Activated T-cell treated with anti-CD3 and anti-CD28 coated beads for 1 hour (primary cell): Measurements from ENCODE around the gene INPP5F.
"Not testable (repeated sequence)": the region's sequence is repeated elsewhere in the genome, so short reads cannot be mapped to it uniquely, and the experiment has no call there.

Experiments
- DNase-seq: peaks from one replicate; pipeline ENCODE4 v3.0.0-alpha.2; 2020; ENCODE audit warnings: low read depth

The INPP5F gene

DNA sequence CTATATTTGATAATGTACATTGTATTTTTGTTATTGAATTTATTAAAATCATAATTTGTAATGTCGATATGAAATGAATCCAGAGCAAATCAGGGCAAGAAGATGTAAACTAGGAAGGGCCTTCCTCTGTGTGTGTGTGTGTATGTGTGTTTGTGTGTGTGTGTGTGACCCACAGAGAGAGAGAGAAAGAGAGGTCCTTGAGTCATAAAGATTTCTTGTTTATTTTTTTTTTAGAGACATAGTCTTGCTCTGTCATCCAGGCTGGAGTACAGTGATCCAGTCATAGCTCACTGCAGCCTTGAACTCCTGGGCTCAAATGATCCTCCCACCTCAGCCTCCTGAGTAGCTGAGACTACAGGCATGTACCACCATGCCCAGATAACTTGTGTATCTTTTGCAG lies 50.7 kb downstream of the INPP5F start:
- DNase-seq = no peak

DNA sequence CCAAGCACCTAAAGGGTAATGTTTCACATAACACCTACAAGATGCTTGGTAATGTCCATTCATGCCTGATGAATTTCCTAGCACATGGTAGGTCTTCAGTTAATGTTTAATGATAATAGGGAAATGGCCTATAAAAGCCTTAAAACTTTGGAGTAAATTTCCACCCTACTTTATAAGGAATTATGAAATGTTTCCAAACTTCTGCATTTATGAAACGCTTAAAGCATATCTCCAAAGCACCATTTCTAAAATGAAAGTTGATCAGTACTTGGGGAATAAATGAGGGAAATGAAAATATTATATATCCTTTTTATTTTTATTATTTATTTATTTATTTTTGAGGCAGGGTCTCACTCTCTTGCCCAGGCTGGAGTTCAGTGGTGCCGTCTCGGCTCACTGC lies 51.8 kb downstream of the INPP5F start:
- DNase-seq = no peak

DNA sequence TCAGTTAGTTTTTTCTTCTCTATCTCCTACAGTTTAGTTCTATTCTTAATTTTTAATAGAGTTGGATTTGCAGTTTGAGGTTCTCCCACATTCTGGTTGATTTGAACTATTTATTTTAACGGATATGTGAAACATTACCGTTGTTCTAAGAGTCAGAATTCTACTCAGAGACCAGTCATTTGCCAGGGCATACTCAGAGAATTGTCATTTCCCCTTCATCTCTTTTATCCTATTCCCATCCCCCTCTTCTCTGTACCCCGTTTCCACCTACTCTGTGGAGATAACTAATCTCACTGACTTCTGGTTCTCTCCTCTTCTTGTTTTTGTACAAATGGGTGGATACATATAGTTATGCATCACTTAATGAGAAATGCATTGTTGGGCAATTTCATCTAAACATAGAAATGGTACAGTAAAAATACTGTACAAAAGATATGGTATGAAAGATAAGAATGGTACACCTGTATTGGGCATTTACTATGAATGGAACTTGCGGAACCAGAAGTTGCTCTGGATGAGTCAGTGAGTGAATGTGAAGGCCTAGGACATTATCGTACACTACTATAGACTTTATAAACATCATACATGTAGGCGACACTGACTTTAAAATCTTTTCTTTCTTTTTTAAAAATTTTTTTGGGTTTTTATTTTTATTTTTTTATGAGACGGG lies 53.1 kb downstream of the INPP5F start:
- no peak for DNase-seq

DNA sequence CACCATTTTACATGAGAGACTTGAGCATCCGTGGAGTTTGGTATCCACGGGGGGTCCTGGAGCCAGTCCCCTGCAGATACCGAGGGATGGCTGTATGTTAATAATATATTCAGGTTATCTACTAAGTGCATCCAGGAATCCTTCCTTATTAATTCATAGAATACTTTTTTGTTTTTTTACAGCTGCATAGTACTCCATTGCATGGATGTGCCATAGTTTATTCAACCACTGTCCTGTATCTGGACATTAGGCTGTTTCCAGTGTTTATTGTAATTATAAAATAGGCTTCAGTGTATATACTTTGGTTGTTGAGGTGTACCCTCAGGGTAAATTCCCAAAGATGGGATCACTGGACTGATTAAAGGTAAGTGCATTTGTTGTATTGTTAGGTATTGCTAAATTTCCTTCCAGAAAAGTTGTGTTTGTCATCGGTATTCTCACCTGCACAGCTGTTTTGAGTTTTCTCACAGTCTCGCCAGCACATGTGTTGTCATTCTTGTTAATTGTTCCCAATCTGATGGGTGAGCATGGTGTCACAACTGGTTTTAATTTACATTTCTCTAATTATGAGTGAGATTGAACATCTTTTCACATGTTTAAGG lies 55.1 kb downstream of the INPP5F start:
- no peak for DNase-seq

DNA sequence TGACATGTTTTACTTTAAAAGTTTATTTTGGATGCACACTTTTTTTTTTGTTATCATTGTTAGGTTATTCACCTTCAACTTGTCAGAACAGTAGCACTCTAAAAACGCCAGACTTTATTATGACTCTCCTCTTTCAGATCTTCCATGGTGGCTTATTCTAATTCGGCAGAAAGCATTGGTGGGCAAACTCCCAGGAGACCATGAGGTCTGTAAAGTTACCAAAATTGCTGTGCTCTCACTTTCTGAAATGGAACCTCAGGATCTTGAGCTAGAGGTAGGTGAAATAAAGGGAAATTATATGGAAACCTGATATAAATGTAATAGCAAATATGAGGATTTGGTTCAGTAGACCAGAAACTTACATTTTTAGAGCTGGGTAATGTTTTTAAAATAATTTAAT lies 55.6 kb downstream of the INPP5F start:
- DNase-seq = no peak

DNA sequence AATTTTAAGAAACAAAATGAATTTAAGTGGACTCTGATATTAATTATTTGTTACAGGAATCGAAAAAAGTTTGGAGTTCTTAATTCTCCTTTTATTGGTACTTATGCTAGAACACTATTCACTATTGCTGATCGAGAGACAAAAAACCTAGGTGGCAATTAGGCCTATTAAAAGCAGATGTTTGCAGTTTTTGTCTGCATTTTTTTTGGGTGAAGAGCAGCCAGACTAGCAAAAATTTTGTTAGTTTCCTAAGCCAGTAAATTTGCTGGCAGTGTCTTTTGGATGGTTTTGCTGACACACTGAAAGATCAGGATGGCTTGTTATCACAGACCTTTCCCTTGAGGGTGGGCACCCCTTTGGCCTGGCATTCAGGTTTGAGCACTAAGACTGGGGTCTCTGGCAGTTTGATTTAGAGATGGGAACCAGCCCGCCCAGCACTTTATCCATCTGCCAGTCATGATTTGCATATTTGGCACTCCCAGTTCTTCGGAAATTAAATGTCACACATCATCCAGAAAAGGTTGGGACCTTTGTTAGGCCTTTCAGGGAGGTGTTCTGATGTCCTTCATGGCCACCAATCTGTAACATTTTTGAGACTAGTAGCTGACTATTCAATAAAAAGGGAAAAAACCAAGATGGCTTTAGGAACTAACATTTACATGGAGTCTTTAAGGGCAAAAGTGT lies 57.3 kb downstream of the INPP5F start:
- DNase-seq = no peak

DNA sequence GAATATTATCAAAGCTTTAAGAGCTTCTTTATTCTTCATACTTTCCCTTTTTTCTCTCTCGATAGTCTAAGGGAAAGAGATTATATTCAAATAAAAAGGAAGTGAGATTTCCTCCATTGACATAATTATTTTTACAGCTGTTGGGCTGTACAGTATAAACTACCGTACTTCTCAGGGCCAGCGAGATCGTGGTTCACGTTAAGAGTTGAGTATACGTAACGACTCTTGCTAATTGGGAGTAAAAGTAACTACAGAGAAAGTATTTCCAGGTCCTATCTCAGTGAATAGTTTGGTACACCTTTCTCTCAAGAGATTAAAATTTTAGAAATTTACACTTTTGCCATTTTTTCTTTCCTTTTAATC lies 57.8 kb downstream of the INPP5F start:
- DNase-seq = no peak

DNA sequence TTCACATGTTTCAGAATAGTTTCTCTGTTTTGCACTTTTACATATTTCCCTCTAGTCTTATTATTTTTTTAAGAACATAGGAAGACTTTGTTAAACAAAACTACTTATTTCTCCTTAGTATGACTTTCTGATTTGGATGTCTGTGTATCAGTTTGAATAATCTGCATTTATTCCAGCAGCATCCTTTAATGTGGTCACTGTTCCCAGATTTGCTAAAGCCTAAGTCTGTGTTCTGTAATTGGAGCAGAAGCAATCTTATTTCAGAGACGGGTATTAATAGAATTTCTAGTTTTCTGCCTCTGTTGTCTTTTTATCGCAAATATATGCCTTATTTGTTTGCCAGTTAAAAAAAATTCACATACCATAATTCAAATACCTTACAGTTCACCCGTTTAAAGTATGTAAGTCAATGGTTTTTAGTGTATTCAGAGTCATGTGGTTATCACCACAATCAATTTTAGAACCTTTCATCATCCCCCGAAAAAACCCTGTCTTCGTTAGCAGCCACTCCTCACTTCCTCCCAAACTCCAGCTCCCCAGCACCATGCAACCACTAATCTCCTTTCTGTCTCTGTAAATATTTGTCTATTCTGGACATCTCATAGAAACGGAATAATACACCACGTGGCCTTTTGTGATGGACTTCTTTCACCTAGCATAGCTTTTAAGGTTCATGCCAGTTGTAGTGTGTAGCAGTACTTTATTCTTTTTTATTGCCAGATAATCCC lies 58.7 kb downstream of the INPP5F start:
- DNase-seq = no peak

DNA sequence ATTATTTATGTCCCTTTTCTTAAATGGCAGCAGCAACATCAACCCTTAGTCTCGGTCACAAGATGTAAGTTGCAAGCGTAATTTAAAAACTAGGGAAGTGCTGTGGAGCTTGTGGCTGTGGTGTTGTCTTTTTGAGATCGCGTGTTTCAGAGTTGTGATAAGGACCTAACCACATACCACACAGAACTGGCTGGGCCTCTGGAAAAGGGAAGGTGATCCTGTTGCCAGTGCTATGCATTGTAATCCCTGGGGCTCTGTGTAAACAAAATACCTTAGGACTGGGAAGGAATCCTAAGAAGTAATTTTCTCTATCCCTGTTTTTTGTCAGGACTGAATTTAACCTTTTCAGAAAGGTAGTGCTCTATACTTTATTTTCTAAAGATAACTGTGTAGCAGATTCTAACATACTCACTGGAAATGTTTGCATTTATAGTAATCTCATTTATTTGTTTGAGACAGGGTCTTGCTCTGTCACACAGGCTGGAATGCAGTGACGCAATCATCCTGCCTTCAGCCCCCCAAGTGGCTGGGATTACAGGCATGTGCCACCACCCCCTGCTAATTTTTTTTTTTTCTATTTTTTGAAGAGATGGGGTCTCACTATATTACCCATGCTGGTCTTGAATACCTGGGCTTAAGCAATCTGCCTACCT lies 60.4 kb downstream of the INPP5F start:
- no peak for DNase-seq

DNA sequence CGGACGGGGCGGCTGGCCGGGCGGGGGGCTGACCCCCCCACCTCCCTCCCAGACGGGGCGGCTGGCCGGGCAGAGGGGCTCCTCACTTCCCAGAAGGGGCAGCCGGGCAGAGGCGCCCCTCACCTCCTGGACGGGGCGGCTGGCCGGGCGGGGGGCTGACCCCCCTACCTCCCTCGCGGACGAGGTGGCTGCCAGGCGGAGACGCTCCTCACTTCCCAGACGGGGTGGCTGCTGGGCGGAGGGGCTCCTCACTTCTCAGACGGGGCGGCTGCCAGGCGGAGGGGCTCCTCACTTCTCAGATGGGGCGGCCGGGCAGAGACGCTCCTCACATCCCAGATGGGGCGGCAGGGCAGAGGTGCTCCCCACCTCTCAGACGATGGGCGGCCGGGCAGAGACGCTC lies 69.3 kb downstream of the INPP5F start:
- DNase-seq = not testable (repeated sequence)

DNA sequence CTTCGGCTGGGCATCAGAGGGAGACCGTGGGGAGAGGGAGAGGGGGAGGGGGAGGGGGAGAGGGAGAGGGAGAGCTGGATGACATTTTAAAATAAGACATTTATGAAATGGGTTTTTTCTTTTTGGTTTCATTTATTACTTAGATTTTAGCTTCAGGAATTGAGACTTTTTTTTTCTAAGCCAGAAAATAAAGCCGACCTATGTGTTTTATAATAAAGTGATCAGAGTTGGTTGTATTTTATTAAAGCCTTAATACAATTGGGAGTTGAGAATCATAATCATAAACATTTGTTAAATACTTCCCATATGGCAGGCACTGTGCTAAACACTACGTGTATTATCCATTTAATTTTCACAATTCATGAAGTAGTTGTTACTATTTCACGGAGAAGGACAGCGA lies 70.2 kb downstream of the INPP5F start:
- DNase-seq = no peak

DNA sequence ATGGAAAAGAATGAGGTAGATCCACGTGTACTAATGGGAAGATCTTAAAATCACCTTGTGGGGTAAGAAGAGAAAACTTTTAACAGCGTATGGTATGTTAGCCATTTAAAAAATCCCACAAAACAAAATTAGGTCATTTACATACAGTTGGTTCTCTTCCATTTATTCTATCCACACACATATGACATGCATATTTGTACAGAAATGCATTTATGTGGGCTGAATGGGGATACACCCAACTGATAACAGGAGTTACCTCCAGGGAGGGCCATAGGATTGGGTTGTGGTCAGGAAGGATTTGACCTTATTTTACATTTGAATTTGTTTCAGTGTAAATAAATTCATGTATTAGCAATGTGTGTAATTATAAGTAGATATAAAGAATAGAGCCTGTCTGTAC lies 75.3 kb downstream of the INPP5F start:
- DNase-seq = no peak

DNA sequence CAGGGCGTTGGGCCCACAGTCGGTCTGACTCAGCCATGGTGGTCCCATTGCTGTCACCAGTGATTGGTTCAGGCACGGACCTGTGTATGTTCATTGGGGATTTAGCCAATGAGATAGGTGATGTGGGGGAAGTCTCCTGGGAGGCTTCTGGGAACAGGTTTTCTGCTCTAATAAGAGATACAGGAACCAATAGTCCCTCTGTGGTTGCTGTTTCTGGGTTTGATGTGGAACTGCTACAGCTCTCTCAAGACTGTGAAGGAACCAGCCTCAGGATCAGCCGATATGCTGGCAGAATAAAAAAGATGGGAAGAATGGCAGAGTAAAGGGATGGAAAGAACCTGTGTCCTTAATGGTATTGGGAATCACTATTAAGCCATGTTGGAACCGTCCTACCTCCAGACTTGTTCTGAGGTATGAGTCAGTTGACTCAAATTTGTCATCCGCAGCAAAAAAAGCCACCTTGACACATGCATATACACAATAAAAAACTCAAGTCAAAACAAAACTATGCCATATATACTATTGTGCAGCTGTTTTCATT lies 76.2 kb downstream of the INPP5F start:
- DNase-seq = no peak

DNA sequence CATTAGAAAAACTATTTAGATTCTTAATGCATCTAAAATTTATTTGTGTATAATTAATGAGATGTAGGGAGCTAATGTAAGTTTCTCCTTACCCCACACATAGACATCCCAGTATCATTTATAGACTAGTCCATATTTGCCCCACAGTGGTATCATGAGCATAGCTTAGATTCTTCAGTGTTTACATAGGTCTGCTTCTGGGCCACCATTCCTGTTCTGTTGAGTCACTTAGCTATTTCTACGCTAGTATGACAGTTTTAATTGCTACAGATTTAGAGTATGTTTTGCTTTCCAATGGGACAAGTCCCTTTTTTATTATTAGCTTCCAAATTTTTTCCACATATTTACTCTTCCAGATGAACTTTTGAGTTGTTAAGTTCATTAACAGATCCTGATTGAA lies 77.4 kb downstream of the INPP5F start:
- no peak for DNase-seq

DNA sequence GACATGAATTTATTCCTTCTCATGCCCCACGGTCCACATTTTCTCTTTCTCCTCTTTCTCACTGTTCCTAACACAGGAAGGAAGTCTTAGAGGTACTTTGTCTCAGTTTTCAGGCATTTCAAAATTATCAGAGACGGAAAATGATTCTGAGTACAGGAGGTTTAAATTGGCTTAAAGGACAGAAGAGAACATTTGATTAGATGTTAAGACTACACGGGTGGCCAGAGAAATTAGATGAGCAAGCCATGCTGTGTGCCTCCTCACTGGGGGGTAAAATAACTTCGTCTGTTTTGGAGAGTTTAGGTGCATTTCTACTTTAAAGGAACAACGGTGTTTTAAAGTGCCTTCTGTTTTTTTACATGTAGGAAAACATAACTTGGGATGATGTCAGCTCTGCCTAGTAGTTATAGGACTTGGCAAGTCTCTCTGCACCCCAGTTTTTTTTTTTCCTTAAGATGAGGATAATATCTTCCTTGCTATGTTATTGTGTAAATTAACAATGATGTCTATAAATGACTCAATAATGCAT lies 79.9 kb downstream of the INPP5F start:
- no peak for DNase-seq

DNA sequence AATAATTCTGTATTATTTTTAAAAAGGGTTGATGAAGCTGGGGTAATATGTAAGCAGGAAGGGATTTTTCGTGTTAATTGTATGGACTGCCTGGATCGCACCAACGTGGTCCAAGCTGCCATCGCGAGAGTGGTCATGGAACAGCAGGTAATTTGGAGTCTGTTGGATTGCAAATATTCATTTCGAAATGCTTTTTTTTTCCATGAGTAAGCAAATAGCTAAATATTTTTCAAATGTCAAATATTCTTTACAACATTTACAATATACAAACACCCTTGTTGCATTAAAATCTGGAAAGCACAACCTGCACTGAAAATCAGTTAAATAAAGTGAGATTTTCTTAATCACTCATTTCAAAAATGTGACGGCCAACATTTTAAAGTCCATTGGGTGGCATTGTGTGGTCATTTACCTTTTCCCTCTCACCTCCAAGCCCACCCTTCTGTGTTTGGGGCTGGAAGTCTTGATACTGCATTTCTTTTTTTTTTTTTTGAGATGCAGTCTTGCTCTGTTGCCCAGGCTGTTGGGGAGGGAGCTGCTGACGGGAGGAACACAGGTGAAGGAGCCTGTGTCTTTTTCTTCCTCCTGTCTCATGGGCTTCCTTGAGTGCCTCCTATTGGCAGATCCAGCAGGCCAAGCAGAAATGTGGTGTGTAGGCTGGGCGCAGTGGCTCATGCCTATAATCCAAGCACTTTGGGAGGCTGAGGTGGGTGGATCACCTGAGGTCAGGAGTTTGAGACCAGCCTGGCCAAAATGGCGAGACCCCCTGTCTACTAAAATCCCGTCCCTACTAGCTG lies 80.7 kb downstream of the INPP5F start:
- no peak for DNase-seq

DNA sequence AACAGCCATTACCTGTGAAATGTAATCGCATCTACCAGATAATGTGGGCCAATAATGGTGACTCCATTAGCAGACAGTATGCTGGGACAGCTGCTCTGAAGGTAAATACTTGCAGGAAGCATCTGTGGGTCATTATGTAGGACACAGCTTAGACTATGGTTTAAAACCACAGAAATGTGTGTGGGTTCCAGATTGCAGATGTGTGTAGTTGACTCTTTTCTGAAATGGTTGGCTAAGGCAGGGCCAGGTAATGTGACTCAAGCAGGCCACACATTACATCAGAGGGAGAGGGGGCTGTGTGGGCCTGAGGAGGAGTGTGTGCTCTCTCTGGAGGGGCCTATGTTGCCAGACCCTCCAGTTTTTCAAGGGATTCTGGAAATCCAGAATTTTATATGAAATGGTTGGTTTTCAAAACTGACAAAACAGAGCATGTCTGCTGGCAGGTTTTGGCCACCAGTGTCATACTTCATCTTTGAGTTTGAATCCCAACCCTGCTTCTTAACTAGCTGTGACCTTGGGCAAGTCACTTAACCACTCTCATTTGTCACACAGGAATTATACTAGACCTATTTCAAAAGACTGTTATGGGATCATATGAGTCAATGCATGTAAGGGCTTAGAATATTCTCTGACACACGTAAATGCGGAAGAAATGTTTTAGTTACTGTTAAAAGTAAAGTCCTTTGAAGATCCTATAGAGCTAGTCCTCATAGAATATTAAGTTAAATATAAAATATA lies 82.3 kb downstream of the INPP5F start:
- no peak for DNase-seq

DNA sequence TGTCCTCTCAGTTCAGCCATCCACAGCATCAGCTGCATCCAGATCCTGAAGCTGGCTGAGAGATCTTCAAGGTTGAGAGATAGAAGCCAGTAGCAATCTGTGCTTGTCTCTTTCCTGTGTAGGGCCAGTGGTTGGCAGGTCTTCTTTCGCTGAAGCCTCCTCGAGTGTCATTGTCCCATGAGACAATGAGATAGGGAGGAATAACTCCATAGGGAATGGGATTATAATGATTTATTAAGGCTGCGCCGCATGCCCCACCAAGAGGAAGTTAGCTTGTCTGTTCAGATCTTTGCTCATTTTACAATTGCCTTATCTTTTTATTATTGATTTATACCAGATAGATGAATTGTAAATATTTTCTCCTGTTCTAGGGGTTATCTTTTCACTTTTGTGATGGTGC lies 85.3 kb downstream of the INPP5F start:
- no peak for DNase-seq

DNA sequence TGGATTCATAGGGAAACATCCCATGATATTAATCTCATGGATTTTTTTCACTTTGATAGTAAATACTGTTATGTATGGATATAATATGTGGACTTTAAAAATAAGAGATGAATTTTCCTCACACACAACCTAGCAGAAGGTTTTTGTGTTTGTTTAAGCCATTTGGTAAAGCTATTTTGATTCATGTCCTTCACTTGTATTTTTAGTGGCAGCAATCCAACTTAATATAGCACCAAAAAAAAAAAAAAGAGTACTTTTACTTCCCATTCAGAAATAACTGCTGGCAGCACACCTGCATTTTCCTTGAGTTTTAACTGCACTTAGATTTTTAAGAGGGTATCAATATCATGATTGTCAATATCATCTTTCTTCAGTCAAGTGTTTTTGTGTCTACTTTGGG lies 86.8 kb downstream of the INPP5F start:
- no peak for DNase-seq

DNA sequence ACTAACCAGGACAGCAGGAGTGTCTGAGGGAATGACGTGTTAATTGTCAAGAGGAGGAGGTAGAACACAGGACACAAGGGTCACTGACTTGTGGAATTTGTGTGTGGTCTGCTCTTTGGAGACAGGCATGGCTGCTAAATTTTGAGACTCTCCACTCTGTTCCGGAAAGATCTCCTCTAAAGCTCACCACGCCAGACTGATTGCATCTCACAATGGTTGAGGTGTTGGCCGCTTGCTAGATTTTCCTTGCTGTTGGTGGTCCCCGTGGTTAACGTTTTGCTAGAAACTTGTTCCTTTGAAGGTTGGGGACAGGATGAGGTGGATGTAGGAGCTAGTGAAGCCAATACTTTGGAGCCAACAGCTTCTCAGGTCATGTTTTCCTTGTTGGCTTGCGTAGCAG lies 89.8 kb downstream of the INPP5F start:
- no peak for DNase-seq
